Measurements from ENCODE around the gene C5orf34. TPM values are rescaled to one million over a fixed set of nuclear protein-coding genes. Genes with fewer than 3 reads are reported as not detected.
A peak's percentile ranks its signal among the peaks of the same experiment; 100 is the strongest.

The C5orf34 gene
- total and polyA plus RNA-seq, 9 of the 15 experiments (the other 6 are each of a cell fraction or from before 2014, with no cell fraction given) = 13.2 to 32.6 (median 20.7) TPM

DNA sequence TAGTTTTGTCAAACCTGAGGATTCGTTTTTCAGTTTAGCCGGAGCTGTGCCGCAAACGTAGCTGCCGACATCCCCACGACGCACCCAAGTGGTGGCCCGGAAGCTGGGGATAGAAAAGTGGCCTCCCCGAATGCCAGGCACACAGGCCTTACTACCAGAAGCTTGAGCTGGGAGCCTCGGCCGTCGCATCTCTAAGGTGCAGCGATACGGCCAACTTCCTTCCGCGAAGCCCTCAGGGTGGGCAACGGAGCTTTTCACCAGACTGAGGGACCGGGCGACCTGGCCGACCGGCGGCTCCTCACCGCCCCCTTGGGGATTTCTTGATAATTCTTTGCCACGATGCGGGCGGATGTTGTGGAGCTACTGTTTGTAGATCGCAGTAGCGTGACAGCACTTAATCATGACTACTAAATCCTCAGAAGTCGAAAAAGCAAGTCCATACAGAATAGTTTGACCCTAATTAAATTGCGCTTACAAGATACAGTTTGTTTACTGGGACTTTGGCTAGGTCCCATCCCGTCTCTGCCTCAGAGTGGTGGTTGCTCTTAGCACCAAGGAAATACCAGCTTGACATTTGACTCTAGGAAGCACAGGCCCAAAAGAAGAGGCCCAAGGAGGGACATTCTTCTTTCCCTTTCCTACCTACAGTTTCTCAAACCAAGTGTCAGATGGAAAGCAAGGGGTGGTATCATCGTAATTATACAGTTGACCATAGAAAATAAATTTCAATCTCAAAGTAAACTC lies 30.7 kb downstream of the C5orf34 start (continued):
- TF ChIP-seq, protein P1, sequence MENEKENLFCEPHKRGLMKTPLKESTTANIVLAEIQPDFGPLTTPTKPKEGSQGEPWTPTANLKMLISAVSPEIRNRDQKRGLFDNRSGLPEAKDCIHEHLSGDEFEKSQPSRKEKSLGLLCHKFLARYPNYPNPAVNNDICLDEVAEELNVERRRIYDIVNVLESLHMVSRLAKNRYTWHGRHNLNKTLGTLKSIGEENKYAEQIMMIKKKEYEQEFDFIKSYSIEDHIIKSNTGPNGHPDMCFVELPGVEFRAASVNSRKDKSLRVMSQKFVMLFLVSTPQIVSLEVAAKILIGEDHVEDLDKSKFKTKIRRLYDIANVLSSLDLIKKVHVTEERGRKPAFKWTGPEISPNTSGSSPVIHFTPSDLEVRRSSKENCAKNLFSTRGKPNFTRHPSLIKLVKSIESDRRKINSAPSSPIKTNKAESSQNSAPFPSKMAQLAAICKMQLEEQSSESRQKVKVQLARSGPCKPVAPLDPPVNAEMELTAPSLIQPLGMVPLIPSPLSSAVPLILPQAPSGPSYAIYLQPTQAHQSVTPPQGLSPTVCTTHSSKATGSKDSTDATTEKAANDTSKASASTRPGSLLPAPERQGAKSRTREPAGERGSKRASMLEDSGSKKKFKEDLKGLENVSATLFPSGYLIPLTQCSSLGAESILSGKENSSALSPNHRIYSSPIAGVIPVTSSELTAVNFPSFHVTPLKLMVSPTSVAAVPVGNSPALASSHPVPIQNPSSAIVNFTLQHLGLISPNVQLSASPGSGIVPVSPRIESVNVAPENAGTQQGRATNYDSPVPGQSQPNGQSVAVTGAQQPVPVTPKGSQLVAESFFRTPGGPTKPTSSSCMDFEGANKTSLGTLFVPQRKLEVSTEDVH (IDR thresholded peaks at IDR 0.05; ENCODE audit: low read depth, partially characterized antibody) = peak; percentile 38
- no peak for TF ChIP-seq MITF (IDR thresholded peaks at IDR 0.05)
- TF ChIP-seq PML (IDR thresholded peaks at IDR 0.05; ENCODE audit: low read length) = peak; percentile 11; the same call in 1 of the 2 replicates
- 0 out of 4 replicates have a peak, but pooled peaks of 1 of the 2 experiments have one; percentile 64 for TF ChIP-seq ARNT (IDR thresholded peaks at IDR 0.05)
- no peak for TF ChIP-seq NCOA6 (IDR thresholded peaks at IDR 0.05)
- no peak for TF ChIP-seq NUFIP1 (IDR thresholded peaks at IDR 0.05; ENCODE audit: partially characterized antibody)
- TF ChIP-seq, protein P2, sequence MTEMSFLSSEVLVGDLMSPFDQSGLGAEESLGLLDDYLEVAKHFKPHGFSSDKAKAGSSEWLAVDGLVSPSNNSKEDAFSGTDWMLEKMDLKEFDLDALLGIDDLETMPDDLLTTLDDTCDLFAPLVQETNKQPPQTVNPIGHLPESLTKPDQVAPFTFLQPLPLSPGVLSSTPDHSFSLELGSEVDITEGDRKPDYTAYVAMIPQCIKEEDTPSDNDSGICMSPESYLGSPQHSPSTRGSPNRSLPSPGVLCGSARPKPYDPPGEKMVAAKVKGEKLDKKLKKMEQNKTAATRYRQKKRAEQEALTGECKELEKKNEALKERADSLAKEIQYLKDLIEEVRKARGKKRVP (CRISPR knock-in tag; IDR thresholded peaks at IDR 0.05) = peak; percentile 6; the same call in 1 of the 2 replicates
- peak; percentile 89 for TF ChIP-seq ZBED1 (IDR thresholded peaks at IDR 0.05)
- no peak for TF ChIP-seq ETS2 (tag; IDR thresholded peaks at IDR 0.05; ENCODE audit: borderline replicate concordance, poor library complexity, severe bottlenecking)
- no peak; the same call in 1 of the 2 replicates for TF ChIP-seq ZNF3 (CRISPR knock-in tag; IDR thresholded peaks at IDR 0.05)
- no peak for TF ChIP-seq ZSCAN29 (IDR thresholded peaks at IDR 0.05)
- no peak for TF ChIP-seq BCL6 (CRISPR knock-in tag; IDR thresholded peaks at IDR 0.05)
- TF ChIP-seq HNRNPH1 (optimal IDR thresholded peaks at IDR 0.05; ENCODE audit: low read depth, low read length) = no peak
- TF ChIP-seq ILF3 (IDR thresholded peaks at IDR 0.05; ENCODE audit: borderline replicate concordance) = peak; percentile 59; the same call in 1 of the 2 replicates
- TF ChIP-seq TCF7 (IDR thresholded peaks at IDR 0.05; ENCODE audit: borderline replicate concordance) = no peak
- TF ChIP-seq E2F1 (CRISPR knock-in tag; IDR thresholded peaks at IDR 0.05) = peak; percentile 86
- no peak for TF ChIP-seq ZNF75A (CRISPR knock-in tag; IDR thresholded peaks at IDR 0.05)
- peak in 1 of 2 experiments; percentile 39; a peak in 2 of 3 replicates for TF ChIP-seq CBX3 (IDR thresholded peaks at IDR 0.05; ENCODE audit: borderline replicate concordance in 1 of 2, low read length in 2 of 2)
- TF ChIP-seq RB1 (IDR thresholded peaks at IDR 0.05; ENCODE audit: low read depth) = peak; percentile 35
- TF ChIP-seq POLR2A (conservative IDR thresholded peaks at IDR 0.05) = peak; percentile 81
- TF ChIP-seq, protein P3, sequence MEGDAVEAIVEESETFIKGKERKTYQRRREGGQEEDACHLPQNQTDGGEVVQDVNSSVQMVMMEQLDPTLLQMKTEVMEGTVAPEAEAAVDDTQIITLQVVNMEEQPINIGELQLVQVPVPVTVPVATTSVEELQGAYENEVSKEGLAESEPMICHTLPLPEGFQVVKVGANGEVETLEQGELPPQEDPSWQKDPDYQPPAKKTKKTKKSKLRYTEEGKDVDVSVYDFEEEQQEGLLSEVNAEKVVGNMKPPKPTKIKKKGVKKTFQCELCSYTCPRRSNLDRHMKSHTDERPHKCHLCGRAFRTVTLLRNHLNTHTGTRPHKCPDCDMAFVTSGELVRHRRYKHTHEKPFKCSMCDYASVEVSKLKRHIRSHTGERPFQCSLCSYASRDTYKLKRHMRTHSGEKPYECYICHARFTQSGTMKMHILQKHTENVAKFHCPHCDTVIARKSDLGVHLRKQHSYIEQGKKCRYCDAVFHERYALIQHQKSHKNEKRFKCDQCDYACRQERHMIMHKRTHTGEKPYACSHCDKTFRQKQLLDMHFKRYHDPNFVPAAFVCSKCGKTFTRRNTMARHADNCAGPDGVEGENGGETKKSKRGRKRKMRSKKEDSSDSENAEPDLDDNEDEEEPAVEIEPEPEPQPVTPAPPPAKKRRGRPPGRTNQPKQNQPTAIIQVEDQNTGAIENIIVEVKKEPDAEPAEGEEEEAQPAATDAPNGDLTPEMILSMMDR (IDR thresholded peaks at IDR 0.05 in 2 of 3, conservative IDR thresholded peaks at IDR 0.05 in 1 of 3; ENCODE audit: insufficient read depth in 2 of 3, low read depth in 1 of 3, low read length in 3 of 3) = peak; percentile 90 to 91 (median 90)

Measured in K562 (cell line).